Parathyroid adenoma (tissue), 2 donors: ENCODE data around the gene PAM.
"Not testable (repeated sequence)": the region's sequence is repeated elsewhere in the genome, so short reads cannot be mapped to it uniquely, and the experiment has no call there.

Experiments
- H2AFZ ChIP-seq: fragments of 300-600 bp; sonication (generic); one replicate; pipeline ENCODE4 v1.7.0; 2017; ENCODE audit warnings: antibody characterized with exemption, mild to moderate bottlenecking
- H3K27ac ChIP-seq: fragments of 300-600 bp; sonication (generic); one replicate; pipeline ENCODE4 v1.7.0; 2017
- H3K27me3 ChIP-seq: fragments of 300-600 bp; sonication (generic); one replicate; pipeline ENCODE4 v1.7.0; 2017; ENCODE audit warnings: low read length; ENCODE audit not compliant: control insufficient read depth, insufficient read depth
- H3K36me3 ChIP-seq: fragments of 300-600 bp; sonication (generic); one replicate; pipeline ENCODE4 v1.7.0; 2017; ENCODE audit warnings: low read length; ENCODE audit not compliant: control insufficient read depth, insufficient read depth
- H3K4me1 ChIP-seq: fragments of 300-600 bp; sonication (generic); one replicate; pipeline ENCODE4 v1.7.0; 2017; ENCODE audit warnings: control low read depth
- H3K4me2 ChIP-seq: fragments of 300-600 bp; sonication (generic); one replicate; pipeline ENCODE4 v1.7.0; 2017; ENCODE audit warnings: low read length
- H3K4me3 ChIP-seq: fragments of 300-600 bp; sonication (generic); one replicate; pipeline ENCODE4 v1.7.0; 2017; ENCODE audit warnings: low read depth, low read length
- H3K79me2 ChIP-seq: fragments of 300-600 bp; sonication (generic); one replicate; pipeline ENCODE4 v1.7.0; 2017; ENCODE audit warnings: control low read depth
- H3K9ac ChIP-seq: fragments of 300-600 bp; sonication (generic); one replicate; pipeline ENCODE4 v1.7.0; 2017; ENCODE audit warnings: mild to moderate bottlenecking
- H3K9me3 ChIP-seq: fragments of 300-600 bp; sonication (generic); one replicate; pipeline ENCODE4 v1.7.0; 2017; ENCODE audit warnings: low read length; ENCODE audit not compliant: control insufficient read depth
- CTCF ChIP-seq: fragments of 300-600 bp; sonication (generic); IDR thresholded peaks from one replicate; pipeline ENCODE4 v1.7.0; 2017; ENCODE audit warnings: antibody characterized with exemption, mild to moderate bottlenecking
- donor health status: primary hyperparathyroidism.

Gene PAM

DNA sequence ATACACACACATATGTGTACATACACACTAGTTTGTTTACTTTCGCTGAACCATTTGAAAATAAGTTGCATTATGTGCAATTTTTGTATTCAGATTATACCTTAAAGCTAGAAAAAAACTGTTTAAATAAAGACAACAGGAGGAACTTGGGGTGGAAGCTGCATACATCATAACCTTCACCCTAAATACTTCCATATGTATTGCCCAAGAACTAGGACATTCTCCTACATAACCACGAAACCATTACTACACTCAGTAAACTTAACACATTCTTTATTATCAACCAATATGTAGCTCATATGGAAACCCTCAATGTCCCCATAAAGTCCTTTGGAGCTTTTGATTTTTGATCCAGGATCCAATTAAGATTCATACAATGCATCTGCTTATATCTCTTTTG lies 281.5 kb downstream of the PAM start:
- H3K4me2 ChIP-seq: no peak overlapping the region
- H3K27me3 ChIP-seq: no peaks in the 10 kb centered on the region
- H3K9me3 ChIP-seq: no peaks in the 10 kb centered on the region
- H3K4me1 ChIP-seq: no peaks in the 10 kb centered on the region
- no peak for TF ChIP-seq CTCF
- no peaks in the 10 kb centered on the region for H3K36me3 ChIP-seq
- H3K27ac ChIP-seq: no peak overlapping the region
- H3K9ac ChIP-seq: no peak overlapping the region
- no peaks in the 10 kb centered on the region for H3K79me2 ChIP-seq
- H3K4me3 ChIP-seq: no peak overlapping the region
- H2AFZ ChIP-seq: no peak overlapping the region

GRCh38 chr5:103037673-103038455 lies 282.8 kb downstream of the PAM start:
- no peaks in the 10 kb centered on the region for H3K4me1 ChIP-seq
- no peak overlapping the region for H3K9ac ChIP-seq
- no peak overlapping the region for H2AFZ ChIP-seq
- no peak overlapping the region for H3K4me3 ChIP-seq
- TF ChIP-seq CTCF: no peak
- no peak overlapping the region for H3K27ac ChIP-seq
- H3K36me3 ChIP-seq: no peaks in the 10 kb centered on the region
- no peaks in the 10 kb centered on the region for H3K79me2 ChIP-seq
- H3K4me2 ChIP-seq: no peak overlapping the region
- H3K27me3 ChIP-seq: no peaks in the 10 kb centered on the region
- no peaks in the 10 kb centered on the region for H3K9me3 ChIP-seq

GRCh38 chr5:103041071-103041676 lies 286.1 kb downstream of the PAM start:
- H3K4me3 ChIP-seq: no peak overlapping the region
- peak; percentile 52 for TF ChIP-seq CTCF
- H3K27ac ChIP-seq: no peak overlapping the region
- H3K27me3 ChIP-seq: no peaks in the 10 kb centered on the region
- no peaks in the 10 kb centered on the region for H3K4me1 ChIP-seq
- H3K4me2 ChIP-seq: no peak overlapping the region
- H3K9ac ChIP-seq: no peak overlapping the region
- H3K36me3 ChIP-seq: no peaks in the 10 kb centered on the region
- H2AFZ ChIP-seq: no peak overlapping the region
- H3K79me2 ChIP-seq: no peaks in the 10 kb centered on the region
- no peaks in the 10 kb centered on the region for H3K9me3 ChIP-seq

DNA sequence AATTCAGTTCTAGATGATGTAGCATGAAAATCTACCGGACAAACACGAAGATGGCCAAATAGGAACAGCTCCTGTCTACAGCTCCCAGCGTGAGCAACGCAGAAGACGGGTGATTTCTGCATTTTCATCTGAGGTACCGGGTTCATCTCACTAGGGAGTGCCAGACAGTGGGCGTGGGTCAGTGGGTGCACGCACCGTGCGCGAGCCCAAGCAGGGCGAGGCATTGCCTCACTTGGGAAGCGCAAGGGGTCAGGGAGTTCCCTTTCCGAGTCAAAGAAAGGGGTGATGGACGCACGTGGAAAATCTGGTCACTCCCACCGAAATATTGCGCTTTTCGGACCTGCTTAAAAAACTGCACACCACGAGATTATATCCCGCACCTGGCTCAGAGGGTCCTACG lies 291.6 kb downstream of the PAM start:
- not testable (repeated sequence) for H3K27me3 ChIP-seq, H3K4me3 ChIP-seq, H3K9me3 ChIP-seq, H2AFZ ChIP-seq, H3K27ac ChIP-seq, H3K4me2 ChIP-seq, H3K4me1 ChIP-seq, H3K79me2 ChIP-seq, H3K9ac ChIP-seq, H3K36me3 ChIP-seq

DNA sequence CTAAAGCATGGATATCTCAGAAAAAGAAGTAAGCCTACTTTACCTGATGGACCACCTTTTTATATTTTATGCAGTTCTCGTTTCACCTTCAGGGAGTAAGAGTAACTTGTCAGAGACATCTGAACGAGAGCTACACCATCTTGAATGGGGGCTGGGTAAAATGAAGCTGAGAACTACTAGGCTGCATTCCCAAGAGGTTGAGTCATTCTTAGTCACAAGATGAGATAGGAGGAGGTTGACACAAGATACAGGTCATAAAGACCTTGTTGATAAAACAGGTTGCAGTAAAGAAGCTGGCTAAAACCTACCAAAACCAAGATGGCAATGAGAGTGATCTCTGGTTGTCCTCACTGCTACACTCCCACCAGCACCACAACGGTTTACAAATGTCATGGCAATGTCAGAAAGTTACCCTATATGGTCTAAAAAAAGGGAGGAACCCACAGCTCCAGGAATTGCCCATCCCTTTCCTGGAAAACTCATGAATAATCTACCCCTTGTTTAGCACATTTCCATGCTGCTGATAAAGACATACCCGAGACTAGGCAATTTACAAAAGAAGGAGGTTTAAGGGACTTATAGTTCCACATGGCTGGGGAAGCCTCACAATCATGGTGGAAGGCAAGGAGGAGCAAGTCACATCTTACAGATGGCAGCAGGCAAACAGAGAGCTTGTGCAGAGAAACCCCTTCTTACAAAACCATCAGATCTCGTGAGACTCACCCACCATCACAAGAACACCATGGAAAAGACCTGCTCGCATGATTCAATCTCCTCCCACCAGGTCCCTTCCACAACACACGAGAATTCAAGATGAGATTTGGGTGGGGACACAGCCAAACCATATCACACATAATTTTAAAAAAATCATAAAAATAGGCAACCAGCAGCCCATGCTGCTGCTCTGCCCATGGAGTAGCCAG lies 302.4 kb downstream of the PAM start:
- H3K27me3 ChIP-seq: no peaks in the 10 kb centered on the region
- no peaks in the 10 kb centered on the region for H3K79me2 ChIP-seq
- no peaks in the 10 kb centered on the region for H3K4me1 ChIP-seq
- no peaks in the 10 kb centered on the region for H3K9me3 ChIP-seq
- H3K36me3 ChIP-seq: no peaks in the 10 kb centered on the region
- no peak for TF ChIP-seq CTCF
- no peak overlapping the region for H3K9ac ChIP-seq
- no peak overlapping the region for H3K27ac ChIP-seq
- no peak overlapping the region for H2AFZ ChIP-seq
- H3K4me3 ChIP-seq: no peak overlapping the region
- no peak overlapping the region for H3K4me2 ChIP-seq
